Astrocyte (in vitro differentiated cells and primary cell): ENCODE data around the gene KCNJ16. TPM values are rescaled to one million over a fixed set of nuclear protein-coding genes. Genes with fewer than 3 reads are reported as not detected.

Source experiments
- DNase-seq: peaks from one replicate; pipeline ENCODE4 v3.0.0-alpha.2; 2010; ENCODE audit warnings: low read depth
- FAIRE-seq: peaks from 2 replicates; lab custom pipeline; 2011; peaks lifted over from hg19 to GRCh38; lab: Jason Lieb, UNC
- H2AFZ ChIP-seq: 2 replicates; pipeline ENCODE4 v1.6.0; 2012; ENCODE audit warnings: low read depth, low read length, inconsistent platforms
- H3K27ac ChIP-seq: 2 replicates; pipeline ENCODE4 v1.5.1; 2011; ENCODE audit warnings: low read depth, low read length, inconsistent platforms
- H3K27me3 ChIP-seq: 2 replicates; pipeline ENCODE4 v1.6.0; 2011; ENCODE audit warnings: low read length, inconsistent platforms; ENCODE audit not compliant: insufficient read depth
- H3K36me3 ChIP-seq: 2 replicates; pipeline ENCODE4 v1.5.1; 2011; ENCODE audit warnings: low read length, inconsistent platforms; ENCODE audit not compliant: insufficient read depth
- H3K4me1 ChIP-seq: 2 replicates; pipeline ENCODE4 v1.5.1; 2011; ENCODE audit warnings: low read length, inconsistent platforms; ENCODE audit not compliant: insufficient read depth
- H3K4me2 ChIP-seq: 2 replicates; pipeline ENCODE4 v1.6.0; 2012; ENCODE audit warnings: low read length, inconsistent platforms
- H3K4me3 ChIP-seq: 2 replicates; pipeline ENCODE4 v1.5.1; 2011; ENCODE audit warnings: low read depth, mild to moderate bottlenecking, low read length, inconsistent platforms; ENCODE audit not compliant: insufficient read depth
- H3K79me2 ChIP-seq: 2 replicates; pipeline ENCODE4 v1.6.0; 2012; ENCODE audit warnings: mild to moderate bottlenecking, low read length, inconsistent platforms; ENCODE audit not compliant: insufficient read depth
- H3K9ac ChIP-seq: 2 replicates; pipeline ENCODE4 v1.6.0; 2012; ENCODE audit warnings: mild to moderate bottlenecking, low read length, inconsistent platforms
- H3K9me3 ChIP-seq: 2 replicates; pipeline ENCODE4 v1.5.1; 2012; ENCODE audit warnings: low read depth, mild to moderate bottlenecking, low read length, inconsistent platforms; ENCODE audit not compliant: insufficient read depth
- H4K20me1 ChIP-seq: 2 replicates; pipeline ENCODE4 v1.6.0; 2012; ENCODE audit warnings: low read length, inconsistent platforms; ENCODE audit not compliant: insufficient read depth
- H3K27ac Mint-ChIP-seq: one replicate; pipeline ENCODE4 v1.8.0; 2021; ENCODE audit warnings: mild to moderate bottlenecking, mixed read lengths; ENCODE audit not compliant: unreplicated experiment
- H3K27me3 Mint-ChIP-seq: one replicate; pipeline ENCODE4 v1.8.0; 2021; ENCODE audit warnings: low read depth, mixed read lengths; ENCODE audit not compliant: unreplicated experiment
- H3K36me3 Mint-ChIP-seq: one replicate; pipeline ENCODE4 v1.8.0; 2021; ENCODE audit warnings: low read depth, mixed read lengths; ENCODE audit not compliant: unreplicated experiment
- H3K4me1 Mint-ChIP-seq: one replicate; pipeline ENCODE4 v1.8.0; 2021; ENCODE audit warnings: low read depth, mixed read lengths; ENCODE audit not compliant: unreplicated experiment
- H3K4me3 Mint-ChIP-seq: one replicate; pipeline ENCODE4 v1.8.0; 2021; ENCODE audit warnings: mild to moderate bottlenecking, moderate library complexity, mixed read lengths; ENCODE audit not compliant: unreplicated experiment
- H3K9me3 Mint-ChIP-seq: one replicate; pipeline ENCODE4 v1.8.0; 2021; ENCODE audit warnings: mild to moderate bottlenecking, mixed read lengths; ENCODE audit not compliant: unreplicated experiment
- CTCF ChIP-seq: IDR thresholded peaks from 2 replicates; pipeline ENCODE4 v1.5.1; 2011; ENCODE audit warnings: low read depth, mild to moderate bottlenecking, inconsistent platforms, low read length, moderate library complexity; ENCODE audit not compliant: insufficient read depth
- EZH2 ChIP-seq: IDR thresholded peaks from 2 replicates; pipeline ENCODE4 v1.6.1; 2012; ENCODE audit warnings: mild to moderate bottlenecking, low read length, inconsistent platforms; ENCODE audit not compliant: insufficient read depth
- total RNA-seq: library from RNA; stranded (reverse); gene quantifications from 2 replicates; pipeline ENCODE4 v1.2.1, GENCODE V29; 2021

KCNJ16 gene
- total RNA-seq, 1 donor from 2014 or later: 0.73 TPM

- no peaks in the 10 kb centered on the region for H3K36me3 ChIP-seq
- FAIRE-seq: no peak
- peaks cover 5% of the 10 kb centered on the region for H3K4me1 Mint-ChIP-seq
These were observed 20.4 kb downstream of the KCNJ16 start for GRCh38 chr17:70095455-70095854.

GRCh38 chr17:70096861-70097260, 21.8 kb downstream of the KCNJ16 start:
- TF ChIP-seq CTCF (no peak), EZH2 (no peak)
- DNase-seq: no peak
- FAIRE-seq: no peak
- Histone ChIP-seq H3K4me2 (no peak overlapping the region), H3K9me3 (no peaks in the 10 kb centered on the region), H3K9ac (no peak overlapping the region), H3K79me2 (no peaks in the 10 kb centered on the region), H2AFZ (no peak overlapping the region), H4K20me1 (no peaks in the 10 kb centered on the region), H3K36me3 (no peaks in the 10 kb centered on the region), H3K4me1 (no peaks in the 10 kb centered on the region), H3K27ac (no peak overlapping the region), H3K27me3 (no peaks in the 10 kb centered on the region), H3K4me3 (no peak overlapping the region)
- no peaks in the 10 kb centered on the region for H3K27me3 Mint-ChIP-seq
- no peaks in the 10 kb centered on the region for H3K36me3 Mint-ChIP-seq
- H3K27ac Mint-ChIP-seq: no peak overlapping the region
- H3K4me3 Mint-ChIP-seq: no peak overlapping the region
- H3K4me1 Mint-ChIP-seq: peaks cover 8% of the 10 kb centered on the region
- no peaks in the 10 kb centered on the region for H3K9me3 Mint-ChIP-seq

More at GRCh38 chr17:70095455-70095854, 20.4 kb downstream of the KCNJ16 start:
- no peak for DNase-seq
- TF ChIP-seq CTCF: no peak
- no peak for TF ChIP-seq EZH2
- H3K4me1 ChIP-seq: no peaks in the 10 kb centered on the region
- Mint-ChIP-seq H3K27me3 (no peaks in the 10 kb centered on the region), H3K36me3 (no peaks in the 10 kb centered on the region), H3K4me3 (no peak overlapping the region), H3K9me3 (no peaks in the 10 kb centered on the region), H3K27ac (no peak overlapping the region)
- no peak overlapping the region for H3K27ac ChIP-seq
- H4K20me1 ChIP-seq: no peaks in the 10 kb centered on the region
- H3K79me2 ChIP-seq: no peaks in the 10 kb centered on the region
- H3K9me3 ChIP-seq: no peaks in the 10 kb centered on the region
- no peak overlapping the region for H3K4me3 ChIP-seq
- no peak overlapping the region for H3K9ac ChIP-seq
- H2AFZ ChIP-seq: no peak overlapping the region
- H3K27me3 ChIP-seq: no peaks in the 10 kb centered on the region
- no peak overlapping the region for H3K4me2 ChIP-seq

- no peak overlapping the region for H3K27ac ChIP-seq
- Mint-ChIP-seq H3K9me3 (no peaks in the 10 kb centered on the region), H3K27ac (no peak overlapping the region), H3K4me3 (no peak overlapping the region), H3K36me3 (no peaks in the 10 kb centered on the region), H3K27me3 (no peaks in the 10 kb centered on the region), H3K4me1 (peaks cover 8% of the 10 kb centered on the region)
- H2AFZ ChIP-seq: no peak overlapping the region
- no peak overlapping the region for H3K4me2 ChIP-seq
- DNase-seq (no peak), FAIRE-seq (no peak)
- no peaks in the 10 kb centered on the region for H3K27me3 ChIP-seq
- H3K9me3 ChIP-seq: no peaks in the 10 kb centered on the region
- H3K9ac ChIP-seq: no peak overlapping the region
- no peaks in the 10 kb centered on the region for H3K4me1 ChIP-seq
- H3K4me3 ChIP-seq: no peak overlapping the region
- TF ChIP-seq CTCF (no peak), EZH2 (no peak)
- no peaks in the 10 kb centered on the region for H3K36me3 ChIP-seq
- no peaks in the 10 kb centered on the region for H3K79me2 ChIP-seq
- no peaks in the 10 kb centered on the region for H4K20me1 ChIP-seq
These were observed 23.0 kb downstream of the KCNJ16 start for GRCh38 chr17:70098030-70098429.
